ENCODE results near the gene FKBP14. TPM values are rescaled to one million over a fixed set of nuclear protein-coding genes. Genes with fewer than 3 reads are reported as not detected.

The FKBP14 gene
- total RNA-seq, 6 experiments from 2014 or later: 4.0 to 8.7 (median 5.2) TPM

- Histone ChIP-seq H3K4me3 (peak within 1 kb of the TSS; percentile 64 to 70 (median 64)), H3K9me3 (no peaks in the 10 kb centered on the region), H3K27ac (peak within 1 kb of the TSS; percentile 40 to 63 (median 52)), H3K36me3 (no peaks in the 10 kb centered on the region), H3K4me1 (no peaks in the 10 kb centered on the region), H3K27me3 (peaks cover 0 to 12% of the 10 kb centered on the region in 2 donors)
- DNase-seq (peak in 2 of 3 donors; percentile 30 to 61), ATAC-seq (peak; percentile 39 to 55 (median 47))
- intact Hi-C loops (cut with DNase I): no loop called here
- 0% methylated on average over 1 of the region's 79 CpGs for WGBS (ENCODE audit: insufficient coverage, low coverage, low lambda C conversion rate, missing lambda C conversion rate)
- no peak for TF ChIP-seq POLR2A (IDR thresholded peaks at IDR 0.05)
- TF ChIP-seq, protein P1, sequence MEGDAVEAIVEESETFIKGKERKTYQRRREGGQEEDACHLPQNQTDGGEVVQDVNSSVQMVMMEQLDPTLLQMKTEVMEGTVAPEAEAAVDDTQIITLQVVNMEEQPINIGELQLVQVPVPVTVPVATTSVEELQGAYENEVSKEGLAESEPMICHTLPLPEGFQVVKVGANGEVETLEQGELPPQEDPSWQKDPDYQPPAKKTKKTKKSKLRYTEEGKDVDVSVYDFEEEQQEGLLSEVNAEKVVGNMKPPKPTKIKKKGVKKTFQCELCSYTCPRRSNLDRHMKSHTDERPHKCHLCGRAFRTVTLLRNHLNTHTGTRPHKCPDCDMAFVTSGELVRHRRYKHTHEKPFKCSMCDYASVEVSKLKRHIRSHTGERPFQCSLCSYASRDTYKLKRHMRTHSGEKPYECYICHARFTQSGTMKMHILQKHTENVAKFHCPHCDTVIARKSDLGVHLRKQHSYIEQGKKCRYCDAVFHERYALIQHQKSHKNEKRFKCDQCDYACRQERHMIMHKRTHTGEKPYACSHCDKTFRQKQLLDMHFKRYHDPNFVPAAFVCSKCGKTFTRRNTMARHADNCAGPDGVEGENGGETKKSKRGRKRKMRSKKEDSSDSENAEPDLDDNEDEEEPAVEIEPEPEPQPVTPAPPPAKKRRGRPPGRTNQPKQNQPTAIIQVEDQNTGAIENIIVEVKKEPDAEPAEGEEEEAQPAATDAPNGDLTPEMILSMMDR (IDR thresholded peaks at IDR 0.05): no peak
These were observed 37.1 kb downstream of the FKBP14 start, which contains the start of gene SCRN1 for GRCh38 chr7:29989257-29989995. TSS of gene SCRN1 (minus strand) at chr7:29989801. CDS start at chr7:29969067, 20,734 bp downstream.

DNA sequence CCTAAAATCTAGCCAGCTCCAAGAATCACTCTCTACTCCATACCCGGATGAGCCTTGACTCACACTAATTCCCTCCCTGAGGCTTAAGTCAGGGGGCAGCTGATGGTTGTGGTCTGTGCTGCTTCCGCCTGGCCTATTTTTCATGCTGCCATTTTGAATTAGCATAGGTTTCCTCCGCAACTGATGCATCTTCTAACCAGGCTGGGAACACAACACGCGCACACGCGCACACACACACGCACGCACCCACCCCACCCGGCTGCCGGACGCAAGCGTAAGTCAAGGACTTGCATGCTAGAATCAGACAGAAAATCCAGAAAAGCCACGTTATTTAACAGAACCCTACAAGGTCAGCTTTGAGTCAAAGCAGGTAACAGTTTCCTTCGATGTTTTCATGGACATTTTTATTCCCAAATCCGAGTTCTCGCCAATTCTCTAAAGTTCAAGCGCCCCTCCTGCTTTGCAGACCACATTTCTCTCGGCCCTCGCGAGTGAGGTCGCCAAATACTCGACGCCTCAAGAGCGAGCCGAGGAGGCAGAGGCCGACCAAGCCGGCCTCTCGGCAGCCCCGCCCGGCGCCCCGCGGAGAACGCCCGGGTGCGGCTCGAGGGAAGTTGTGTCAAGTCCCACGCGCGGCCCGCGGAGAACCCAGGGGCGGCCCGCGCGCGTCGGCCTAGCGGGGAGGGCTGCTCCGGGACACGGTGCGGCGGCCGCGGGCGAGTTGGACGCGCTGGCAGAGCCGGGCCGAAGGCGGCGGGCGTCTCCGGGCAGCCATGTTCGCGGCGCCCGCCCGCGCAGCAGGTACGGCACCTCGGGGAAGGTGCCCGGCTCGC lies 37.9 kb downstream of the FKBP14 start:
- TF ChIP-seq, protein P1 (IDR thresholded peaks at IDR 0.05): no peak
- no peak for TF ChIP-seq POLR2A (IDR thresholded peaks at IDR 0.05)
- H3K36me3 ChIP-seq: no peaks in the 10 kb centered on the region
- H3K27me3 ChIP-seq: peaks cover 0 to 12% of the 10 kb centered on the region in 2 donors
- WGBS (ENCODE audit: insufficient coverage, low coverage, low lambda C conversion rate, missing lambda C conversion rate): 12% methylated on average over 25 of the region's 75 CpGs
- no peaks in the 10 kb centered on the region for H3K4me1 ChIP-seq
- H3K4me3 ChIP-seq: peak overlapping the region; percentile 64 to 70 (median 64)
- intact Hi-C loops (cut with DNase I): no loop called here
- ATAC-seq: peak; percentile 46 to 66 (median 63)
- peak; percentile 46 to 66 (median 53) for DNase-seq
- no peaks in the 10 kb centered on the region for H3K9me3 ChIP-seq
- peak overlapping the region; percentile 40 to 63 (median 52) for H3K27ac ChIP-seq

GRCh38 chr7:29987811-29988317 lies 38.6 kb downstream of the FKBP14 start:
- 53% methylated on average over 8 of the region's 8 CpGs for WGBS (ENCODE audit: insufficient coverage, low coverage, low lambda C conversion rate, missing lambda C conversion rate)
- no peak for DNase-seq

GRCh38 chr7:29987083-29987482 lies 39.4 kb downstream of the FKBP14 start:
- Histone ChIP-seq H3K4me3 (no peak overlapping the region), H3K9me3 (no peaks in the 10 kb centered on the region), H3K27me3 (peaks cover 0 to 12% of the 10 kb centered on the region in 2 donors), H3K4me1 (no peaks in the 10 kb centered on the region), H3K27ac (no peak overlapping the region), H3K36me3 (no peaks in the 10 kb centered on the region)
- 38% methylated on average over 2 of the region's 2 CpGs for WGBS (ENCODE audit: insufficient coverage, low coverage, low lambda C conversion rate, missing lambda C conversion rate)
- ATAC-seq: peak in 1 of 4 donors; percentile 32
- TF ChIP-seq, protein P1 (IDR thresholded peaks at IDR 0.05): no peak
- no peak for TF ChIP-seq POLR2A (IDR thresholded peaks at IDR 0.05)
- DNase-seq: no peak
- intact Hi-C loops (cut with DNase I): no loop called here

More at GRCh38 chr7:29987811-29988317, 38.6 kb downstream of the FKBP14 start:
- Histone ChIP-seq H3K4me3 (no peak overlapping the region), H3K27me3 (peaks cover 0 to 12% of the 10 kb centered on the region in 2 donors), H3K9me3 (no peaks in the 10 kb centered on the region), H3K4me1 (no peaks in the 10 kb centered on the region), H3K27ac (peak overlapping the region in 2 of 3 donors; percentile 10 to 63), H3K36me3 (no peaks in the 10 kb centered on the region)
- intact Hi-C loops (cut with DNase I): no loop called here
- ATAC-seq: peak in 1 of 4 donors; percentile 23
- TF ChIP-seq, protein P1 (IDR thresholded peaks at IDR 0.05): no peak
- no peak for TF ChIP-seq POLR2A (IDR thresholded peaks at IDR 0.05)

Data from right lobe of liver (tissue), 6 donors.